Measurements from ENCODE around the gene SLC6A20.

Gene SLC6A20

GRCh38 chr3:45830121-45830520 lies 33.8 kb upstream of the SLC6A20 start:
- H3K36me3 ChIP-seq (replicated peaks in 1 of 2; ENCODE audit: control insufficient read depth in 2 of 2, insufficient read depth in 2 of 2, low read length in 2 of 2): peaks cover 15 to 81% of the 10 kb centered on the region in 2 donors
- H4K8ac ChIP-seq (ENCODE audit: low read depth, low read length): no peak overlapping the region
- no peak overlapping the region for H3K9ac ChIP-seq (ENCODE audit: low read depth, low read length, poor library complexity)
- H3K79me1 ChIP-seq (ENCODE audit: low read depth, low read length): no peaks in the 10 kb centered on the region
- WGBS, 2 donors (ENCODE audit: extremely low coverage in 2 of 2, insufficient read length in 2 of 2, insufficient replicate concordance in 1 of 2): no CpG with 5 or more reads among the region's 5 CpGs
- H3K4me3 ChIP-seq (ENCODE audit: low read length in 2 of 2): no peak overlapping the region
- H3K4me1 ChIP-seq (ENCODE audit: control insufficient read depth in 2 of 2, insufficient read depth in 1 of 2, low read depth in 1 of 2, low read length in 2 of 2): no peaks in the 10 kb centered on the region
- H3K18ac ChIP-seq (ENCODE audit: low read length): no peak overlapping the region
- no peaks in the 10 kb centered on the region for H3K27me3 ChIP-seq (ENCODE audit: control insufficient read depth in 3 of 3, insufficient read depth in 3 of 3, low read depth in 1 of 3, low read length in 3 of 3)
- no peak overlapping the region for H2BK5ac ChIP-seq (ENCODE audit: low read length)
- H3K23ac ChIP-seq (ENCODE audit: low read depth, low read length, poor library complexity): no peak overlapping the region
- H2AK5ac ChIP-seq (ENCODE audit: low read depth, low read length): no peak overlapping the region
- H3K14ac ChIP-seq (ENCODE audit: low read length): no peak overlapping the region
- no peak overlapping the region for H2BK12ac ChIP-seq (ENCODE audit: low read length)
- no peaks in the 10 kb centered on the region for H3K9me3 ChIP-seq (replicated peaks in 1 of 2; ENCODE audit: control insufficient read depth in 2 of 2, insufficient read depth in 1 of 2, low read depth in 1 of 2, low read length in 2 of 2)
- H2BK120ac ChIP-seq (ENCODE audit: low read depth, low read length): no peak overlapping the region
- H3K4ac ChIP-seq (ENCODE audit: low read length): no peak overlapping the region
- H4K91ac ChIP-seq (ENCODE audit: low read depth, low read length, poor library complexity): no peak overlapping the region
- H2AFZ ChIP-seq (ENCODE audit: low read length): no peak overlapping the region
- no peak for DNase-seq (ENCODE audit: low spot score)
- no peak overlapping the region for H3K27ac ChIP-seq (replicated peaks; ENCODE audit: low read length)
- no peak overlapping the region for H2BK15ac ChIP-seq (ENCODE audit: low read length)
- H3K4me2 ChIP-seq (ENCODE audit: insufficient read depth, low read length, poor library complexity, severe bottlenecking): no peak overlapping the region

- H3K9me3 ChIP-seq (replicated peaks in 1 of 2; ENCODE audit: control insufficient read depth in 2 of 2, insufficient read depth in 1 of 2, low read depth in 1 of 2, low read length in 2 of 2): no peaks in the 10 kb centered on the region
These were observed 30.6 kb upstream of the SLC6A20 start for GRCh38 chr3:45826908-45827307.

GRCh38 chr3:45826321-45826720 lies 30.0 kb upstream of the SLC6A20 start:
- H3K4me2 ChIP-seq (ENCODE audit: insufficient read depth, low read length, poor library complexity, severe bottlenecking): no peak overlapping the region
- no peak overlapping the region for H4K91ac ChIP-seq (ENCODE audit: low read depth, low read length, poor library complexity)
- no peaks in the 10 kb centered on the region for H3K9me3 ChIP-seq (replicated peaks in 1 of 2; ENCODE audit: control insufficient read depth in 2 of 2, insufficient read depth in 1 of 2, low read depth in 1 of 2, low read length in 2 of 2)
- no peak overlapping the region for H3K4ac ChIP-seq (ENCODE audit: low read length)
- no peak overlapping the region for H4K8ac ChIP-seq (ENCODE audit: low read depth, low read length)
- no peak overlapping the region for H2BK12ac ChIP-seq (ENCODE audit: low read length)
- H2BK120ac ChIP-seq (ENCODE audit: low read depth, low read length): no peak overlapping the region
- H3K4me1 ChIP-seq (ENCODE audit: control insufficient read depth in 2 of 2, insufficient read depth in 1 of 2, low read depth in 1 of 2, low read length in 2 of 2): no peaks in the 10 kb centered on the region
- H2BK5ac ChIP-seq (ENCODE audit: low read length): no peak overlapping the region
- no peak overlapping the region for H3K9ac ChIP-seq (ENCODE audit: low read depth, low read length, poor library complexity)
- H3K23ac ChIP-seq (ENCODE audit: low read depth, low read length, poor library complexity): no peak overlapping the region
- no peak for DNase-seq (ENCODE audit: low spot score)
- no peak overlapping the region for H2BK15ac ChIP-seq (ENCODE audit: low read length)
- no peak overlapping the region for H3K4me3 ChIP-seq (ENCODE audit: low read length in 2 of 2)
- no CpG with 5 or more reads among the region's 2 CpGs for WGBS, 2 donors (ENCODE audit: extremely low coverage in 2 of 2, insufficient read length in 2 of 2, insufficient replicate concordance in 1 of 2)
- H3K79me1 ChIP-seq (ENCODE audit: low read depth, low read length): no peaks in the 10 kb centered on the region
- no peak overlapping the region for H2AK5ac ChIP-seq (ENCODE audit: low read depth, low read length)
- H3K27me3 ChIP-seq (ENCODE audit: control insufficient read depth in 3 of 3, insufficient read depth in 3 of 3, low read depth in 1 of 3, low read length in 3 of 3): no peaks in the 10 kb centered on the region
- no peak overlapping the region for H3K18ac ChIP-seq (ENCODE audit: low read length)
- H3K36me3 ChIP-seq (replicated peaks in 1 of 2; ENCODE audit: control insufficient read depth in 2 of 2, insufficient read depth in 2 of 2, low read length in 2 of 2): peaks cover 10 to 76% of the 10 kb centered on the region in 2 donors
- no peak overlapping the region for H3K14ac ChIP-seq (ENCODE audit: low read length)
- no peak overlapping the region for H3K27ac ChIP-seq (replicated peaks; ENCODE audit: low read length)
- no peak overlapping the region for H2AFZ ChIP-seq (ENCODE audit: low read length)

More at GRCh38 chr3:45826908-45827307, 30.6 kb upstream of the SLC6A20 start:
- H3K18ac ChIP-seq (ENCODE audit: low read length): no peak overlapping the region
- no peak overlapping the region for H3K4me3 ChIP-seq (ENCODE audit: low read length in 2 of 2)
- no peak overlapping the region for H3K14ac ChIP-seq (ENCODE audit: low read length)
- H3K36me3 ChIP-seq (replicated peaks in 1 of 2; ENCODE audit: control insufficient read depth in 2 of 2, insufficient read depth in 2 of 2, low read length in 2 of 2): peaks cover 13 to 81% of the 10 kb centered on the region in 2 donors
- no peak overlapping the region for H2BK120ac ChIP-seq (ENCODE audit: low read depth, low read length)
- H3K27ac ChIP-seq (replicated peaks; ENCODE audit: low read length): no peak overlapping the region
- no peak overlapping the region for H3K4me2 ChIP-seq (ENCODE audit: insufficient read depth, low read length, poor library complexity, severe bottlenecking)
- H2AFZ ChIP-seq (ENCODE audit: low read length): no peak overlapping the region
- no peak overlapping the region for H3K9ac ChIP-seq (ENCODE audit: low read depth, low read length, poor library complexity)
- no peak overlapping the region for H3K4ac ChIP-seq (ENCODE audit: low read length)
- DNase-seq (ENCODE audit: low spot score): no peak
- no peak overlapping the region for H2BK15ac ChIP-seq (ENCODE audit: low read length)
- H2BK12ac ChIP-seq (ENCODE audit: low read length): no peak overlapping the region
- no peaks in the 10 kb centered on the region for H3K79me1 ChIP-seq (ENCODE audit: low read depth, low read length)
- no peak overlapping the region for H4K91ac ChIP-seq (ENCODE audit: low read depth, low read length, poor library complexity)
- WGBS, 2 donors (ENCODE audit: extremely low coverage in 2 of 2, insufficient read length in 2 of 2, insufficient replicate concordance in 1 of 2): no CpG with 5 or more reads among the region's 3 CpGs
- H3K27me3 ChIP-seq (ENCODE audit: control insufficient read depth in 3 of 3, insufficient read depth in 3 of 3, low read depth in 1 of 3, low read length in 3 of 3): no peaks in the 10 kb centered on the region
- peak overlapping the region; percentile 23 for H4K8ac ChIP-seq (ENCODE audit: low read depth, low read length)
- no peak overlapping the region for H2BK5ac ChIP-seq (ENCODE audit: low read length)
- H2AK5ac ChIP-seq (ENCODE audit: low read depth, low read length): no peak overlapping the region
- H3K23ac ChIP-seq (ENCODE audit: low read depth, low read length, poor library complexity): no peak overlapping the region
- H3K4me1 ChIP-seq (ENCODE audit: control insufficient read depth in 2 of 2, insufficient read depth in 1 of 2, low read depth in 1 of 2, low read length in 2 of 2): no peaks in the 10 kb centered on the region

GRCh38 chr3:45821127-45821526 lies 24.8 kb upstream of the SLC6A20 start:
- Histone ChIP-seq H3K4ac (ENCODE audit: low read length) (no peak overlapping the region), H3K9me3 (replicated peaks in 1 of 2; ENCODE audit: control insufficient read depth in 2 of 2, insufficient read depth in 1 of 2, low read depth in 1 of 2, low read length in 2 of 2) (peaks cover 0 to 1% of the 10 kb centered on the region in 2 donors), H3K9ac (ENCODE audit: low read depth, low read length, poor library complexity) (no peak overlapping the region), H3K14ac (ENCODE audit: low read length) (no peak overlapping the region), H3K23ac (ENCODE audit: low read depth, low read length, poor library complexity) (no peak overlapping the region), H4K8ac (ENCODE audit: low read depth, low read length) (no peak overlapping the region), H3K36me3 (replicated peaks in 1 of 2; ENCODE audit: control insufficient read depth in 2 of 2, insufficient read depth in 2 of 2, low read length in 2 of 2) (peaks cover 2 to 36% of the 10 kb centered on the region in 2 donors), H3K79me1 (ENCODE audit: low read depth, low read length) (no peaks in the 10 kb centered on the region), H3K4me2 (ENCODE audit: insufficient read depth, low read length, poor library complexity, severe bottlenecking) (no peak overlapping the region), H3K27ac (replicated peaks; ENCODE audit: low read length) (no peak overlapping the region), H3K18ac (ENCODE audit: low read length) (no peak overlapping the region), H2BK5ac (ENCODE audit: low read length) (no peak overlapping the region), H2AFZ (ENCODE audit: low read length) (no peak overlapping the region), H2BK12ac (ENCODE audit: low read length) (no peak overlapping the region), H3K4me1 (ENCODE audit: control insufficient read depth in 2 of 2, insufficient read depth in 1 of 2, low read depth in 1 of 2, low read length in 2 of 2) (no peaks in the 10 kb centered on the region), H3K27me3 (ENCODE audit: control insufficient read depth in 3 of 3, insufficient read depth in 3 of 3, low read depth in 1 of 3, low read length in 3 of 3) (no peaks in the 10 kb centered on the region), H2AK5ac (ENCODE audit: low read depth, low read length) (no peak overlapping the region), H3K4me3 (ENCODE audit: low read length in 2 of 2) (no peak overlapping the region), H2BK120ac (ENCODE audit: low read depth, low read length) (no peak overlapping the region), H2BK15ac (ENCODE audit: low read length) (no peak overlapping the region), H4K91ac (ENCODE audit: low read depth, low read length, poor library complexity) (no peak overlapping the region)
- WGBS, 2 donors (ENCODE audit: extremely low coverage in 2 of 2, insufficient read length in 2 of 2, insufficient replicate concordance in 1 of 2): no CpG with 5 or more reads among the region's 1 CpG
- DNase-seq (ENCODE audit: low spot score): no peak
